GM21528 (cell line): ENCODE measurements around the gene IFITM2.
"Not testable (repeated sequence)": the region's sequence is repeated elsewhere in the genome, so short reads cannot be mapped to it uniquely, and the experiment has no call there.

Experiments
- ATAC-seq: cut with Tn5 transposase; IDR thresholded peaks from one replicate; pipeline ENCODE4 v1.9.1; 2021; ENCODE audit warnings: mild to moderate bottlenecking, moderate library complexity; ENCODE audit not compliant: unreplicated experiment, low FRiP score

IFITM2 gene

DNA sequence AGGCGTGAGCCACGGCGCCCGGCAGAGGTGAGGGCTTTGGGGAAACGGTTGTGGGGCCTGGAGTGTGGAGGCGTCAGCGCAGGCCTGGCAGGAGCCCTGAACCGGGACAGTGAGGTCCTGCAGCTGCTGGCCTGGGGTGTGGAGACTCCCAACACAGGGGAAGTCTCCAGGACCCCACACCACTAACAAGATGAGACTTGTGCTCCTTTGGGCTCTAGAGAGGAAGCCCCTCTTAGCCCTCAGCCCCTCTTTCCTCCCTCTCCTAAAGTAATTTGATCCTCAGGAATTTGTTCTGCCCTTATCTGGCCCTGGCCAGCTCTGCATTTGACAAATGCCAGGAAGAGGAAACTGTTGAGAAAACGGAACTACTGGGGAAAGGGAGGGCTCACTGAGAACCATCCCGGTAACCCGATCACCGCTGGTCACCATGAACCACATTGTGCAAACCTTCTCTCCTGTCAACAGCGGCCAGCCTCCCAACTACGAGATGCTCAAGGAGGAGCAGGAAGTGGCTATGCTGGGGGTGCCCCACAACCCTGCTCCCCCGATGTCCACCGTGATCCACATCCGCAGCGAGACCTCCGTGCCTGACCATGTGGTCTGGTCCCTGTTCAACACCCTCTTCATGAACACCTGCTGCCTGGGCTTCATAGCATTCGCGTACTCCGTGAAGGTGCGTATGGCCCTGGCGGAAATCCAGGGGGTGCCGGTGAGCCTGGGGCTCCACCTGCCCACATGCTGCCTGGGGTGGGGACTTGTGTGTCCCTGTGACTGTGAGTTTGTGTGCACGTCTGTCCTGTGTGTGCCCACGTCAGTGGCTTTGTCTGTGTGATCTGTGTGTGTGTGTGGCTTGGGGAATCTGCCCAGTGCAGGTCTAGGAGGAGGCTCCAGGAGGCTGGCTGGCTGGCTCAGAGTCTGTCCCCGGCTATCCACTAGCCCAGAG lies at the start of gene IFITM2:
IFITM2 (plus strand) TSS at position 51 of the 943 bp plus-strand sequence; CDS start at position 428, 377 bp downstream.
- ATAC-seq, result not testable (repeated sequence)

DNA sequence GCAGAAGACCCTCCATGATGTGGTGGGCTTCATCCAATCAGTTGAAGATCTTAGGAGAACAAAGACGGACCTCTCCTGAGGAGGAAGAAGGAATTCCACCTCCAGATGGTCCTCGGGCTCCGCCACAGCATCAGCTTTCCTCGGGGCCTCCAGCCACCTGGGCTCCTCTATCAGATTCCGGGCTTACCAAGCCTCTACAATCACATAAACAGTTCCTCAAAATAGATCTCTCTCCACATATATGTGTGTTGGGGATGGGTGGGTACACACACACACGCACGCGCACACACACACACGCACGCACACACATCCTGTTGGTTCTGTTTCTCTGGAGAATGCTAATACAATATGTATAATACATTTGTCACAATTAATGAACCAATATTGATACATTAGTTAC lies 48.2 kb upstream of the IFITM2 start:
- ATAC-seq, result no peak

DNA sequence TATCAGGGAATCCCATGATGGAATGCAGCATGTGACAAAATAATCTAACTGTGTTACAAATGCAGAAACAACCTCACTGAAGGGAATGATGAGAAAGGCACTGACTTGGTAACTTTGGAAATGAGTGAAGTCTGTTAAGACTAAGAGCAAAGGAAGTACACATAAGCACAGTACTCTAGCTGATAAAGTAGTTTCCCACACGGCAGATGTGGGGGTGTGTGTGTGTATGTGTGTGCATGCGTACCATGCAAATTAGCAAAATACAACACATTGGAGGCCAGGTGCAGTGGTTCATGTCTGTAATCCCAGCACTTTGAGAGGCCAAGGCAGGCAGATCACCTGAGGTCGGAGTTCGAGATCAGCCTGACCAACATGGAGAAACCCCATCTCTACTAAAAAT lies 46.0 kb upstream of the IFITM2 start:
- ATAC-seq, result no peak

DNA sequence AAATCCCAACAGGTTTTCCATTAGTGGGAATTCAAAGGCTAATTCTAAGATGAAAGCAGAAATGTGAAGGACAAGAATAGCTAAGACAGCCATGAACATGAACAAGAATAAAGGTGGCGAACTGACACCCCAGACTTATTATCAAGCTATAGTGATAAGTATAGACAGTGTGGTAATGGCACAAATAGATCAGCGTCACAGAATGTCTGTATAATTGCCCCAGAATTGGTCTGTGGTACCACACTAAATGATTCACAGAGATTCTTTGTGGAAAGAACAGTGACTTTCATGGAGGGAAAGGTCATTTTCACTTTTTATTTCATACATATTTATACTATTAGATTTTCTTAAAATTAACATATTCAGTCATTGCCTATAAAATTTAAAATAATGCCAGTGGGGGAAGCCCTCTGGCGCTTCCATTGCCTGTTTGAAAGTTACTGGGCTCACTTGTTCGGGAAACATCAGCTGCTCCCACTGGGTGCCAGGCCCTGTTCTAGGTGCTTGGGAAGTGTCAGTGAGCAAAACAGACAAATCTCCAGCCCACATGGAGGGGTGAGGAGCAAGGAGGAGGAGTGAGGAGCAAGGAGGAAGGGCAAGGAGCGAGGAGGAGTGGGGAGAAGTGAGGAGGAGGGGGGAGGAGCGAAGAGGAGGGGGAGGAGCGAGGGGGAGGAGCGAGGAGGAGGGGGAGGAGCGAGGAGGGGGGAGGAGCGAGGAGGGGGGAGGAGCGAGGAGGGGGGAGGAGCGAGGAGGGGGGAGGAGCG lies 40.8 kb upstream of the IFITM2 start:
- no peak for ATAC-seq

DNA sequence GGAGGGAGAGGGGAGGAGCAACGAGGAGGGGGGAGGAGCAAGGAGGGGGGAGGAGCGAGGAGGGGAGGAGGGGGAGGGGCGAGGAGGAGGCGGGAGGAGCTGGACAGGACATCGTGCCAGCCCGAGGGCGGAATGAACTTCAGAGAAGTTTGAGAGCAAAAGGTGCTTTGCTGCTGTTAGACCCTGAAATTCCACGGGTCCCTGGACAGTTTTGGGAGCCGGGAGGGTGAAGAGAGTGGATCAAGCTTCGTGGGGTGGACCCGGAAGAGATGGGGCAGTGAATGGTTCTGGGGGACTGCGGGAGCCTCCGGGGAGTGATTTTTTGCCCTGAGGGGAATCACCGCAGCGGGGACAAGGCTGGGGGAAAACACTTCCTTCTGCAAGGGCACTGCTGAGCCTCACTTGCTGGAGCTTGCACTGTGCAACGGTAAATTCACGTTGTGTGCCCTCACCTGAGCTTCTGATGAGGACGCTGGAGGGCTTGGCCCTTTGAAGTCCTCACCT lies 40.1 kb upstream of the IFITM2 start:
- ATAC-seq, result peak; percentile 11

DNA sequence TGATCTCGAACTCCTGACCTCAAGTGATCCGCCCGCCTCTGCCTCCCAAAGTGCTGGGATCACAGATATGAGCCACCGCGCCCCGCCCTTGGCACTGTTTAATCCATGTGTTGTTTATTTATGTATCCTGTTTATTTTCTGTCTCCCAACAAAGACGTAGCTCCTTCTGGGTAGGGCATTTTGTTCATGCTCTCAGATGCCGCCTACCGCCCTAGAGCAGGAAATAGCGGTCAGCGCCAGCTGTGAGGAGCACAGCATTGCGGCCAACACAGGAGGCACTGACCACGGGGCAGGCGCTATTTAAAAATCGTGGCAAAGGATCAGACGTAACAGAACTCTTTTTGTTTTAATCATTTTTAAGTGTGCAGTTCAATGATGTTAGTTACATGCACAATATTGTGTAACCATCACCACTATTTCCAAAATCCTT lies 38.9 kb upstream of the IFITM2 start:
- ATAC-seq, result peak; percentile 48

DNA sequence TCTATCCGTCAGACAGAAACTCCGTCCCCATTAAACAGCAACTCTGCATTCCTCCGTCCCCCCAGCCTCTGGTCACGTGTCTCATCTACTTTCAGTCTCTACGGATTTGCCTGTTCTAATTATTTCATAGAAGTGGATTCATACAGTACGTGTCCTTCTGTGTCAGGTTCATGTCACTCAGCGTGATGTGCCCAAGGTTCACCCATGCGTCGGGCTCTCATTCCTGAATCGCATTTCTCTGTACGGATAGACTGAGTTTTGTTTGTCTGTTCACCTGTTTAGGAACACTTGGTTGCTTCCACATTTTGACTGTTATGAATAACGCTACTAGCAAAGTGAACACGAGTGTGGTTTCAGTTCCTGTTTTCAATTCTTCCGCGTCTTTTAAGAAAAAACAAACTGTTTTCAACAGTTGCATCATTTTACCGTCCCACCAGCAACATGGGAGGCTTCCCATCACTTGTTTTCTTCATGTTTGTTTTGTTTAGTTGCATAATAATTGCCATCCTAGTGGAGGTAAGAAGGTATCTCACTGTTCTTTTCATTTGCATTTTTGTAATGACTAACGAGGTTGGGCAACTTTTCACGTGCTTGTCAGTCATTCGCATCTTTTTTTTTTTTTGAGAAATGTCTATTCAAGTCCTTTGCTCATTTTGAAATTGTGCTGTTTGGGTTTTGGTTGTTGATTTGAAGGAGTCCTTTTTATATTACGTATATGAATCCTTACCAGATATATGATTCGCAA lies 38.3 kb upstream of the IFITM2 start:
- ATAC-seq, result peak; percentile 72

DNA sequence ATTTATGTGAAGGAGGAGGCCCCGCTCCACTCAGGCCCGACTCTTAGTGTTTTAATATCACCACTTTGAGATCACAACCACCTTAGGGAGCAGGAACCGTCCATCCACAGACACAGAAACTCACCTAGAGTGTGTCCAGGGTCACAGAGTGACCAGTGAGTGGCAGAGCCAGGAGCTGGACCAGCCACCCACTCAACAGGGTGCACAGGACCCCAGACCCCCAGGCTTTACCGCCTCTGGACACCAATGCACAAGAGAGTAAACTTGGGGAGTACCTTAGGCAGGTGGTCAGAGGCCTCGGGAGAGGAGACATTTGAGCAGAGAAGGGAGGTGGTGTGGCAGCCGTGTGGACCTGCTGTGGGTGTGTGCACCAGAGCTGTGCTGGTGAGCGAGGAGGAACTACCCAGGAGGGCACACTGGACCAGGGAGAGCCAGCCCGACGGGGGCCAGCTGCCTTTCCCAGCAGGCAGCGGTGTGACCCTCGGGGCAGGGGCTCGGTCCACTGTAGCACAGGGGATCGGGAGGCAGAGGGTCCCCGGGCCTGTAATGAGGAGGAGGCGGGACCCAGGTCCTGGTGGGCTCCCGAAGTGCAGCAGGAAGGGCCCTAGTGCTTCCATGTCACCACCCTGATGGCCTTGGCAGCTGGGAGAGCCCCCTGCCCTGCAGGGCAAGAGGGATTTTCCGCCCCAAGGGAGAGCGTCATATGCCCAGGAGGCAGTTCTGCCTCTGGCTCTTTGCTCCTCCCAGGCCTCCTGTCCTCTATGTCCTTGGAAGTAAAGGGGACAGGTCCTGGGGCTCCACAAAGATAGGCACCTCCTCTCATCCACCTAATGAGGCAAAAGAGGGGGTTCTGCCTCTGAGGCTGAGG lies 36.9 kb upstream of the IFITM2 start:
- ATAC-seq, result no peak

DNA sequence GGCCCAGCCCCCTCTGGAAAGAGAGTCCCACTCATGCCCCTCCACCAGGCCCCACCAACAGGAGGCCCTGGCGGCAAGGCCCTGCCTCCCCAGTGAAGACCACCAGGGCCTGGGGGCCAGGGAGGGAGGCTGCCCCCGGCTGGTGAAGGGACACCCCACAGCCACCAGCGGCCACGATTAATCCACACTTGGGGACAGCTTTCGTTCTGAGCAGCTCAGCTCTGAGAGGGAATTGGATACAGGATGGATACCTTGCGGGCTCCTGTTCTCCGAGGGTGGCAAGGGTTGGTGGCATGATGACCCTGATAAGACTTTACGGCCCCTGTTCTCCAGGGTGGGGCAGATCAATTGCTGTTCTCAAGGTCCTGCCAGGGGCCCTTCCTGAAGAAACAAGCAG lies 36.3 kb upstream of the IFITM2 start:
- ATAC-seq, result no peak

DNA sequence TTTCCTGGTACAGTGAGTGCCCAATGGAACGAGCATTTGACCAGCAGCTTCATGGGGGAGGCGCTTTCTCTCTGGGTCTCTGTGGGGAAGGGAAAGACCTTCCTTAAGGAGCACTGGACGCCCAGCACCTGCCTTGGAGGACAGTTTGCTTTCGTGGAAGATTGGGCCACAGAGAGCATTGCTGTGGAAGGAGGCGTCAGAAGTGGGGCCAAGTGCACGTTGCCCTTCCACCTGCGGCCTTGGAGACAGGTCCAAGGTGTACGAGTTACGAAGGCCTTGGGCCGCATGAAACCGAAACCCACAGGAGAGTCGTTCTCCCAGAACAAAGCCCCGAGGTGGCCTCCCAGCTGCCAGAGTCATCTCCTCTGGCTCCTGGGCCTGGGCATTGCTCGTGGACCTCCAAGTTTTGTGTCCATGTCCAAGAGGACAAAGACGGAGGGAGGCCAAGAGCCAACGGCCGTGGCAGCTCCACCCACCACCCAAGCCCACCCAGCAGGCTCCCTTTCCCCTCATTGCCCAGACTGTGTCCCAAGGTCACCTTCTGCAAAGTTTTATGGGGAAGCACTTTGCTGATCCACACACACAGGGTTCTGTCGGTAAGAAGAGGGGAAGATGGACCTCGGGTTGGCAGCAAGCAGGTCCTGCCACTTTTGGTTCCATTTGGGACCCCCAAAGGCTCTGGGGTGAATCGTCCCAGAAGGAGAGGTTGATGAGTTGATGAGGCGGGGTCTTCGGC lies 35.3 kb upstream of the IFITM2 start:
- no peak for ATAC-seq

DNA sequence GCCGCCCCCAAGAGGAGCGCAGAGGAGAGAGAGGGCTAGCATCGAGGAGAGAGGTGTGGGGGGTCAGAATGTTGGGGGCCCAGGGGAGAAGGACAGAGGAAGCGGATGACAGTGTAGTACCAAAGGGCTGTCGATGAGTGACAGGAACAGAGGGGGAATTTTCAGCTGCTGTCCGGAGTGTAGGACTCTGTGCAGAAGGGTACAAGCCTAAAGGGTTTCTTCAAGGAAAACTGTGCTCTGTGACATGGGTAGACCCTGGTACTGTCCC lies 34.8 kb upstream of the IFITM2 start:
- ATAC-seq, result no peak

DNA sequence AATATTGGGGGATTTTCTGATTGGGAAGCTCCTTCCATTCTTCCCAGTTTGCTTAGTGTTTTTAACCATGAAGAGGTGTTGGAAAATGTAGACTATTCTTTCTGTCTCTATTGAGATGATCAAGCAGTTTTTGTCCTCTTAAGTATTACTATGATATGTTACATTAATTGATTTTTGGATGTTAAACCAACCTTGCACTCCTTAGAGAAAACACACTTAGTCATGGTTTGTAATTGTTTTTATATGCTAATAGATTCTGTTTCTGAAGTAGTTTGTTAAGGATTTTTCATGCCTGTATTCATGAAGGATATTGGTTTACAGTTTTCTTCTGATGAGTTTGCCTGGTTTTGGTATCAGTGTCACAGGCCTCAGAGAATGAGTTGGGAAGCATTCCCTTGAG lies 31.4 kb upstream of the IFITM2 start:
- no peak for ATAC-seq

DNA sequence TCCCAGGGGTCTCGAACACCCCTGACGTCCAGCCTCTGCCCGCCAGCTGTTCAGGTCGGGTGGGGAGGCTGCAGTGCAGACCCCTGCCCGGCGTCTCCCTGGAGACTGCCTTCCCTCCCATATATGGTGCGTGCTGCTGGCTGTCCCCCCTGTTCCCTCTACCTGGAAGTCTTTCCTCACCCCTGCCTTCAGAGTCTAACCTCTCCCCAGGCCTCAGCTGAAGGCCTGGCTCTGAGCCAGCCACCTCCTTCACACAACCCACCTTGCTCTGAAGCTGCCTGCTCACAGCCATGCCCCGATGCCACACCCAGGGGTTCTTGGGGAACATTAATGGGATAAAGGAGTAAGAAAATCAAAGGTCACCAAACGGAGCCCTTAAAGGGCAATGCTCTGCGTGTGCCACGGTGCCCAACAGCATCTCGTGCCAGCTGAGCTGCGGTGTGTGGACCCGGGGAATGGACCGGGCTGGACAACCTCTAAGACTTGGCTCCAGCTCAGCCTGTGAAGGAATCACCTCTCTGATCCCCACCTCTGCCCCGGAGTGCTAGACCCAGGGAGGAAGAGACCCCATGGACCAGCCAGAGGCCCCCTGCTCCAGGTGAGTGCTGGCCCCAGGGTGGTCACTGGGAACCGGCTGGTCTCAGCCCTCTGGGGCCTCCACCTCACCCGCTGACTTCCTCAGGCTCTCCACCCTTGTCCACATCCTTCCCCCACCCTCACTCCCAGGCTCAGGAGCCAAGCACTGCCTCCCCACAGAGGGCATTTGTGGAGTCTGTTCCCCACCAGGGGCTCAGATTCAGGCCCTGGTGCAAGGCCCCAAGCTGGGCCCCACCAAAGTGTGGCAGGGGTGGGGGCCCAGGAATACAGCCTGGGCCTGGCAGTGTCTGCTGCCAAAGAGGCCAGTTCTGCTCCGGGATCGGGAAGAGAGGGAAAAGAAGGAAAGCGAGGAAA lies 29.3 kb upstream of the IFITM2 start, which contains the start of gene NLRP6:
NLRP6 (plus strand) TSS at position 407 of the 951 bp plus-strand sequence; CDS start at position 570, 163 bp downstream.
- ATAC-seq, result no peak

DNA sequence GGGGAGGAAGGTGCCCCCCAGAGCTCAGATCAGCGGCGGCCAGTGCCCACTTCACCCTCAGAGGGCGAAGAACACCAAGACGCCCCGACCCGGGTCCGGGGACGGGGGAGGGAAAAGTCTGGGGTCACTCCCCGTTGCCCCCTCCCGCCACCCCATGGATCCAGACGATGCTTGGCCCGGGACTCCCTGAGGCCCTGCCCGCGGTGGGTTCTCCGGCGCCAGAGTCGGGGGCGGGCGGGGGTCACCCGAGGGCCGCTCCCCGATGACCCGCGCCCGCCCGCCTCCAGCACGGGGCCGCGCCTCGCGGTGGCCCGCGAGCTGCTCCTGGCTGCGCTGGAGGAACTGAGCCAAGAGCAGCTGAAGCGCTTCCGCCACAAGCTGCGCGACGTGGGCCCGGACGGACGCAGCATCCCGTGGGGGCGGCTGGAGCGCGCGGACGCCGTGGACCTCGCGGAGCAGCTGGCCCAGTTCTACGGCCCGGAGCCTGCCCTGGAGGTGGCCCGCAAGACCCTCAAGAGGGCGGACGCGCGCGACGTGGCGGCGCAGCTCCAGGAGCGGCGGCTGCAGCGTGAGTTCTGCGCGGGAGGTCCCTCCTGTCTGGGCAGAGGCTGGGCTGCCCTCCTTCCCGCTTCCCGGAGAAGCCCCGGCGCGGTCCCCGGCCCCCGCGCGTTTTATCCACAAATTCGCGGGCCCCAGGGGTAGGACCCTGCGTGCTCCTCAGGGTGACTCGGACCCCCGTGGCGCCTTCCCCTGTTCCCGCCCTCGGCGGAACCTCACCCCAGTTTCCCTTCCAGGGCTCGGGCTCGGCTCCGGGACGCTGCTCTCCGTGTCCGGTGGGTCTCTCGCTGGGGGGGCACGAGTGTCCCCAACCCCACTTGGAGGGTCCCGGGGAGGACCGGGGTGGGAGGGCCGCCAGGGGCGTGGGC lies 28.3 kb upstream of the IFITM2 start:
- ATAC-seq, result no peak

DNA sequence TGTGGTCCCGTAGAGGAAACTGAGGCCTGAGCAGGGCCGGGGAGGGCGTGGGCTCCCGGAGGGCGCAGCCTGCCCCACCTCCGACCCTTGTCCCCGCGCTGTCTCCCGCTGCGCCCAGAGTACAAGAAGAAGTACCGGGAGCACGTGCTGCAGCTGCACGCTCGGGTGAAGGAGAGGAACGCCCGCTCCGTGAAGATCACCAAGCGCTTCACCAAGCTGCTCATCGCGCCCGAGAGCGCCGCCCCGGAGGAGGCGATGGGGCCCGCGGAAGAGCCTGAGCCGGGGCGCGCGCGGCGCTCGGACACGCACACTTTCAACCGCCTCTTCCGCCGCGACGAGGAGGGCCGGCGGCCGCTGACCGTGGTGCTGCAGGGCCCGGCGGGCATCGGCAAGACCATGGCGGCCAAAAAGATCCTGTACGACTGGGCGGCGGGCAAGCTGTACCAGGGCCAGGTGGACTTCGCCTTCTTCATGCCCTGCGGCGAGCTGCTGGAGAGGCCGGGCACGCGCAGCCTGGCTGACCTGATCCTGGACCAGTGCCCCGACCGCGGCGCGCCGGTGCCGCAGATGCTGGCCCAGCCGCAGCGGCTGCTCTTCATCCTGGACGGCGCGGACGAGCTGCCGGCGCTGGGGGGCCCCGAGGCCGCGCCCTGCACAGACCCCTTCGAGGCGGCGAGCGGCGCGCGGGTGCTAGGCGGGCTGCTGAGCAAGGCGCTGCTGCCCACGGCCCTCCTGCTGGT lies 27.5 kb upstream of the IFITM2 start:
- no peak for ATAC-seq
